ENCODE results near the gene FIBP. TPM values are rescaled to one million over a fixed set of nuclear protein-coding genes. Genes with fewer than 3 reads are reported as not detected.

Gene FIBP
- total and polyA plus RNA-seq, 2 donors from 2014 or later, result 58.0 to 105 TPM

- Histone ChIP-seq H3K9me3 (ENCODE audit: control insufficient read depth in 2 of 3, insufficient read depth in 1 of 3, low read length in 3 of 3) (no peaks in the 10 kb centered on the region), H3K27me3 (ENCODE audit: control insufficient read depth, insufficient read depth, low read length) (no peaks in the 10 kb centered on the region), H3K9ac (ENCODE audit: low read length in 3 of 3) (peak within 1 kb of the TSS; percentile 46 to 97 (median 83)), H3K4me3 (ENCODE audit: low read length in 3 of 3) (peak within 1 kb of the TSS; percentile 65 to 97 (median 75)), H3K36me3 (ENCODE audit: control insufficient read depth in 2 of 3, insufficient read depth in 3 of 3, low read length in 3 of 3) (peaks cover 0 to 3% (median 2%) of the 10 kb centered on the region in 3 donors), H3K27ac (ENCODE audit: low read depth in 2 of 2, low read length in 2 of 2) (peak within 1 kb of the TSS; percentile 77 to 85), H3K4me1 (ENCODE audit: control insufficient read depth in 2 of 3, insufficient read depth in 2 of 3, low read depth in 1 of 3, low read length in 3 of 3) (peaks cover 0 to 36% (median 21%) of the 10 kb centered on the region in 3 donors)
- TF ChIP-seq, protein P1, sequence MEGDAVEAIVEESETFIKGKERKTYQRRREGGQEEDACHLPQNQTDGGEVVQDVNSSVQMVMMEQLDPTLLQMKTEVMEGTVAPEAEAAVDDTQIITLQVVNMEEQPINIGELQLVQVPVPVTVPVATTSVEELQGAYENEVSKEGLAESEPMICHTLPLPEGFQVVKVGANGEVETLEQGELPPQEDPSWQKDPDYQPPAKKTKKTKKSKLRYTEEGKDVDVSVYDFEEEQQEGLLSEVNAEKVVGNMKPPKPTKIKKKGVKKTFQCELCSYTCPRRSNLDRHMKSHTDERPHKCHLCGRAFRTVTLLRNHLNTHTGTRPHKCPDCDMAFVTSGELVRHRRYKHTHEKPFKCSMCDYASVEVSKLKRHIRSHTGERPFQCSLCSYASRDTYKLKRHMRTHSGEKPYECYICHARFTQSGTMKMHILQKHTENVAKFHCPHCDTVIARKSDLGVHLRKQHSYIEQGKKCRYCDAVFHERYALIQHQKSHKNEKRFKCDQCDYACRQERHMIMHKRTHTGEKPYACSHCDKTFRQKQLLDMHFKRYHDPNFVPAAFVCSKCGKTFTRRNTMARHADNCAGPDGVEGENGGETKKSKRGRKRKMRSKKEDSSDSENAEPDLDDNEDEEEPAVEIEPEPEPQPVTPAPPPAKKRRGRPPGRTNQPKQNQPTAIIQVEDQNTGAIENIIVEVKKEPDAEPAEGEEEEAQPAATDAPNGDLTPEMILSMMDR (IDR thresholded peaks at IDR 0.05; ENCODE audit: borderline replicate concordance, extremely low read depth, insufficient read depth), result peak; percentile 40
- DNase-seq, result peak; percentile 99 to 100 (median 99)
- intact Hi-C loops (cut with DNase I), result no loop called here
- no peak for FAIRE-seq
These were observed 30.9 kb upstream of the FIBP start, which contains the start of gene DRAP1 for GRCh38 chr11:65919141-65919572. DRAP1 (plus strand) TSS chr11:65919426; CDS start chr11:65919502, 76 bp downstream.

DNA sequence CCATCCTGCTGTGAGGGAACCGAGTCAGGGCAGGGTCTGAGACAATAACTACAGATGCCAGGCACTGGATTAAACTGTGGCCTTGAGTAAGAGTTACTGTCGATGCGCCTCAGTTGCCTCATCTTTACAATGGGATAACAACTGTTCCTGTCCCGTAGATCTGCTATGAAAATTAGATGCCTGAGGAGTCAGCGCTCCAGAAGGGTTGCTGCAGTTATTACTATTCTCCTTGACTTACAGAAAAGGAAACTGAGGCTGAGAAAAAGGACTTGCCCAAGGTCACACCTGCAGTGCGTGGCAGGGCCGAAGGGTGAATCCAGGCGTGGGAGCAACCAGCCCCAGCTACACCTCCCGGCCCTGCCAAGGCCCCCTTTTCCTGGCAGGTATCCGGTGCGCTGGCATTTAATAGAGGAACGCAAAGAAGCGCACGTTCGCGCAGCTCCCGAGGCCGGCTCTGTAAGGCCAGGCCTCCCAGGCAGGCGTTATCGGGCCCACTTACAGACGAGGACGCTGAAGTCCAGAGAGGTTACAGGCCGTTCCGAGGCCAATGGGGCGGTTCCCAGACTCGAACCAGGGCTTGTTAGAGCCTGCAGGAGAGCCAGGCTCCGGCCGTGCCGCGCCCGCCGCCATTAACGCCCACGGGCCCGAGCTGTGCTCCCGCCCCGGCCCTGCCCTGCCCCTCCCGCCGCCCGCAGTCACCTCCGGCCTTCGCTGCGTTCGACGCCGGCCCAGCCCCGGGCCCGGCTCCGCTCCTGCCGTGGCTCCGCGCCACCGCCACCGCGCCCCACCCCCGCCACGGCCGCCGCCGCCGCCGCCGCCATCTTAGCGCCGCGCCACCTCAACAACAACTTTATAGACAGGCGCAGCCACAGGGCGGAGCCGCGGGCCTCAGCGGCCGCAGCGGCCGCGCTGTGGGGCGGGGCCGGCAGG lies 30.2 kb upstream of the FIBP start, which contains the start of gene C11orf68:
Gene C11orf68, minus strand, starts transcription at position 852 of the 930 bp plus-strand sequence. Its CDS starts 31 bp downstream, at position 821.
- H3K27ac ChIP-seq (ENCODE audit: low read depth in 2 of 2, low read length in 2 of 2), result peak within 1 kb of the TSS; percentile 77 to 85
- TF ChIP-seq, protein P1 (IDR thresholded peaks at IDR 0.05; ENCODE audit: borderline replicate concordance, extremely low read depth, insufficient read depth), result no peak
- H3K27me3 ChIP-seq (ENCODE audit: control insufficient read depth, insufficient read depth, low read length), result no peaks in the 10 kb centered on the region
- peak within 1 kb of the TSS; percentile 65 to 97 (median 75) for H3K4me3 ChIP-seq (ENCODE audit: low read length in 3 of 3)
- H3K9me3 ChIP-seq (ENCODE audit: control insufficient read depth in 2 of 3, insufficient read depth in 1 of 3, low read length in 3 of 3), result no peaks in the 10 kb centered on the region
- peaks cover 0 to 3% (median 2%) of the 10 kb centered on the region in 3 donors for H3K36me3 ChIP-seq (ENCODE audit: control insufficient read depth in 2 of 3, insufficient read depth in 3 of 3, low read length in 3 of 3)
- peak in 1 of 5 donors; percentile 48 for DNase-seq
- H3K4me1 ChIP-seq (ENCODE audit: control insufficient read depth in 2 of 3, insufficient read depth in 2 of 3, low read depth in 1 of 3, low read length in 3 of 3), result peaks cover 0 to 36% (median 21%) of the 10 kb centered on the region in 3 donors
- peak within 1 kb of the TSS; percentile 46 to 97 (median 83) for H3K9ac ChIP-seq (ENCODE audit: low read length in 3 of 3)
- intact Hi-C loops (cut with DNase I), result no loop called here
- no peak for FAIRE-seq

DNA sequence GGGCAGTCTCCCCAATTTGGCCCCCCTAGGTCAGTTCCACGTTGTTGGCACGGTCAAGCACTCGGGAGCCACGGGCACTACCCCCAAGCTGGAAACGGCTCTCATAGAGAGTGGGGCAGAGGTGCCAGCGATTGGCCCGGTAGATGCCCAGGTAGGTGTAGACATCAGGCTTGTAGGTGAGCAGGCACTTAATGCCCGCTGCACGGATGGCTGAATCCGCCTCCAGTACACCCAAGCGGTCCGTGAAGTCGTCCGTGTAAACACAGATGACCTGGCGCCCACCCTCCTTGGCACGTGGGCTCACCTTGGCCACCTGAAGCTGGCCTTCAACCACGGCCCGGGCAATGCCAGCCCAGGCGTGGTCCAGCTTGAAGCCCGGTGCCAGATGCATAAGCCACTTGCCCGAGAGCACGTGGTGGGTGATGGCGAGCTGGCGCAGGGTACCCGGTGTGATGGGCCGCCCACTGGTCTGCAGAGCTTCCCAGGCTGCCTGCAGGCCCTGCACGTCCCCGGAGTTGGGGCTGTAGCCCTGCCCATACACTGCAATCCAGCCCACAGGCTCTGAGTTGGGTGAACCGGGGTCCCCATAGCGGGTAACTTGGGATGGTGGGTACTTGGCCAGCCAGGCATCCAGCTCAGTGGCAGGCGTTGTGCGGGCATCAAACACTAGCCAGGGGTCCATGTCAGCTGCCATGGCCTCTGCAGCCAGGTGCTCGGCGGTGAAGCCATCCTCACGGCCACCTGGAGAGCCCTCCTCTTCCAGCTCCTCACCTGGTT lies 29.4 kb upstream of the FIBP start:
- no peaks in the 10 kb centered on the region for H3K27me3 ChIP-seq (ENCODE audit: control insufficient read depth, insufficient read depth, low read length)
- intact Hi-C loops (cut with DNase I), result no loop called here
- no peaks in the 10 kb centered on the region for H3K9me3 ChIP-seq (ENCODE audit: control insufficient read depth in 2 of 3, insufficient read depth in 1 of 3, low read length in 3 of 3)
- DNase-seq, result peak in 1 of 5 donors; percentile 80
- TF ChIP-seq, protein P1 (IDR thresholded peaks at IDR 0.05; ENCODE audit: borderline replicate concordance, extremely low read depth, insufficient read depth), result no peak
- H3K4me3 ChIP-seq (ENCODE audit: low read length in 3 of 3), result peak overlapping the region; percentile 57 to 97 (median 75)
- H3K9ac ChIP-seq (ENCODE audit: low read length in 3 of 3), result peak overlapping the region; percentile 26 to 97 (median 46)
- FAIRE-seq, result no peak
- peaks cover 0 to under 1% (median under 1%) of the 10 kb centered on the region in 3 donors for H3K36me3 ChIP-seq (ENCODE audit: control insufficient read depth in 2 of 3, insufficient read depth in 3 of 3, low read length in 3 of 3)
- H3K4me1 ChIP-seq (ENCODE audit: control insufficient read depth in 2 of 3, insufficient read depth in 2 of 3, low read depth in 1 of 3, low read length in 3 of 3), result peaks cover 0 to 36% (median 21%) of the 10 kb centered on the region in 3 donors
- H3K27ac ChIP-seq (ENCODE audit: low read depth in 2 of 2, low read length in 2 of 2), result no peak overlapping the region
